Epidermal melanocyte (primary cell): ENCODE measurements around the gene SLC25A40.

ENCODE experiments used
- DNase-seq: peaks from one replicate; pipeline ENCODE4 v3.0.0; 2011; ENCODE audit warnings: low spot score; ENCODE audit not compliant: insufficient read length

The SLC25A40 gene

DNA sequence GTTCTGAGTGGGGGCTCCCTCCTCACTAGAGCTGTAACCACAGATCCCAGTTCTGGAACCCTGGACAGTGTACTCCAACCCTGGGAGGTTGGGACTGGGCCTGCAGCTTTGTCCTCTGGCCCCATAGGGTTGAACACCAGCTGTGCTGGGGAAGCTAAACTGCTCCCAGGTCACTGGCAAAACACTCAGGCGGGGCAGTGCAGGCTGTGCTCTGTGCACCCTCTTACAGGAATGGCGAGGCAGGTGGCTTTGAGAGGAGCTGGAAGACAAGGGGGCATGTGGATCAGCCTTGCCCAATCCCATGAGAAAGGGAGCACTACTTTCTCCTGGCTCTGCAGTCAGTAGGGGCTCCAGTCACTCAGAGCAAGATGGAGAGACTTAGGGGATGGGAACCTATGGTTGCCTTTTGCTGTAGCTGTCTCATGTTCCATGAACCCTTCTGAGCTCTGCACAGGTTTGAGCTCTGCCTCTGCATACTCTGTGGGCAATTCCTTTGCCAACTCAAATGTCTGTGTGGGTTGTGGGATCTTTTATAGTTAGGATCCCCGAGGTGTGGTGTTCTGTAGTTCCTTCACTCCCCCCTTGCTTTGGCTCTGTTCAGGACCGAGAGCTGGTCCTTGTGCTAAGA, 90.7 kb downstream of the SLC25A40 start:
- no peak for DNase-seq

DNA sequence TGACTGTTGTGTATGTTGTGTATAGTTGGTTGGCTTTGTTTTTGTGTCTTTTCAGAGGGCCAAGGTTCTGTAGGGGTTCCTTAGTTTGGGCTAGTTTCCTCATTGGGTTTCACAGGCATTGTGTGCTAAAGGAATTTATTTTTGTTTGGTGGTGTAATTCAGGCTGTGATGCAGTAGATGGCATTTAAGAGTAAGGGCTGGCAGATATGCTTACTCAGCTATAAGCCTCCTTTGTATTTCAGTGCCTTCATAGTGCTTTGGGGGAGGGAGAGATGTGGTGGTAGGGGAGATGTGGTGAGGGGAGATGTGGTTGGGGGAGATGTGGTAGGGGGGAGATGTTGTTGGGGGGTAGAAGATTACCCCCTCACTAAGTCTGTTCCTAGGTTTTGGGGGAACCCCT, 91.7 kb downstream of the SLC25A40 start:
- DNase-seq, result no peak
